HepG2 (cell line): ENCODE measurements around the gene SOSTDC1. TPM values are rescaled to one million over a fixed set of nuclear protein-coding genes. Genes with fewer than 3 reads are reported as not detected.

Source experiments
- ATF7-NPFF ChIP-seq: sonication (generic); formaldehyde crosslinking; IDR thresholded peaks from 2 replicates; pipeline ENCODE4 v1.8.1; 2023; ENCODE audit warnings: mild to moderate bottlenecking, low read depth, missing genetic modification reagents, moderate library complexity
- DMAP1 ChIP-seq: IDR thresholded peaks from 2 replicates; pipeline ENCODE4 v1.6.1; 2016
- EEA1 ChIP-seq: sonication (generic); formaldehyde crosslinking; IDR thresholded peaks from 2 replicates; pipeline ENCODE4 v1.5.1; 2020; ENCODE audit warnings: mild to moderate bottlenecking, missing genetic modification reagents, borderline replicate concordance
- GRHL1 ChIP-seq: sonication (generic); formaldehyde crosslinking; conservative IDR thresholded peaks from 2 replicates; pipeline ENCODE4 v1.8.0; 2022; ENCODE audit warnings: missing genetic modification reagents
- IKZF1 ChIP-seq: fragments of 450-650 bp; IDR thresholded peaks from 2 replicates; pipeline ENCODE4 v1.7.1; 2016
- MAFK ChIP-seq, 2 experiments: IDR thresholded peaks in 1 of 2; conservative IDR thresholded peaks in 1 of 2; 2 replicates each; pipeline ENCODE4 v1.6.1; 2011; ENCODE audit warnings: improper control_type of control experiment in 2 of 2, low read length in 2 of 2
- ONECUT2 ChIP-seq: sonication (generic); formaldehyde crosslinking; IDR thresholded peaks from 2 replicates; pipeline ENCODE4 v1.4.0; 2020; ENCODE audit warnings: missing genetic modification reagents
- PBX3 ChIP-seq: sonication (generic); formaldehyde crosslinking; IDR thresholded peaks from 2 replicates; pipeline ENCODE4 v1.8.1; 2023; ENCODE audit warnings: missing genetic modification reagents, inconsistent platforms, borderline replicate concordance
- RAD21 ChIP-seq: fragments of 450-650 bp; formaldehyde crosslinking; IDR thresholded peaks from 2 replicates; pipeline ENCODE4 v1.5.0; 2020; ENCODE audit warnings: mild to moderate bottlenecking
- RBFOX2 ChIP-seq: fragments of 200-400 bp; formaldehyde crosslinking; IDR thresholded peaks from 2 replicates; pipeline ENCODE4 v1.6.1; 2017; ENCODE audit warnings: low read depth, mild to moderate bottlenecking, low read length
- SMYD3 ChIP-seq: sonication (generic); formaldehyde crosslinking; IDR thresholded peaks from 2 replicates; pipeline ENCODE4 v1.8.1; 2023; ENCODE audit warnings: mild to moderate bottlenecking, missing genetic modification reagents
- SP5 ChIP-seq: IDR thresholded peaks from 2 replicates; pipeline ENCODE4 v1.6.1; 2016; ENCODE audit warnings: low read depth, borderline replicate concordance
- THRA ChIP-seq: sonication (generic); formaldehyde crosslinking; IDR thresholded peaks from 2 replicates; pipeline ENCODE4 v1.4.0; 2020; ENCODE audit warnings: missing genetic modification reagents, borderline replicate concordance
- ZBTB43 ChIP-seq: sonication (generic); formaldehyde crosslinking; conservative IDR thresholded peaks from 2 replicates; pipeline ENCODE4 v1.4.0; 2020; ENCODE audit warnings: missing genetic modification reagents
- ZNF20 ChIP-seq: sonication (generic); formaldehyde crosslinking; IDR thresholded peaks from 2 replicates; pipeline ENCODE4 v1.4.0; 2020; ENCODE audit warnings: mild to moderate bottlenecking, moderate library complexity, missing genetic modification reagents
- ZNF276 ChIP-seq: sonication (generic); formaldehyde crosslinking; IDR thresholded peaks from 2 replicates; pipeline ENCODE4 v1.4.0; 2020; ENCODE audit warnings: mild to moderate bottlenecking, low read depth, missing genetic modification reagents
- ZNF280B ChIP-seq: sonication (generic); formaldehyde crosslinking; IDR thresholded peaks from 2 replicates; pipeline ENCODE4 v1.5.0; 2020; ENCODE audit warnings: missing genetic modification reagents, mild to moderate bottlenecking, borderline replicate concordance
- ZNF451 ChIP-seq: sonication (generic); formaldehyde crosslinking; IDR thresholded peaks from 2 replicates; pipeline ENCODE4 v1.5.0; 2020; ENCODE audit warnings: mild to moderate bottlenecking, missing genetic modification reagents
- ZNF674 ChIP-seq: sonication (generic); formaldehyde crosslinking; IDR thresholded peaks from 2 replicates; pipeline ENCODE4 v1.5.0; 2020; ENCODE audit warnings: low read depth, mild to moderate bottlenecking, missing genetic modification reagents
- ZNF776 ChIP-seq: sonication (generic); formaldehyde crosslinking; IDR thresholded peaks from 2 replicates; pipeline ENCODE4 v1.4.0; 2020; ENCODE audit warnings: mild to moderate bottlenecking, missing genetic modification reagents
- polyA plus RNA-seq, 8 experiments: library from polyadenylated mRNA; depleted of rRNA in 3 of 8; stranded (reverse) in 7 of 8; unstranded in 1 of 8; fragments of >200 nt; fragmentation: Illumina TruSeq in 4 of 8; extraction: Trizol in 4 of 8; gene quantifications; 2 replicates each; pipeline versions ENCODE4 v1.2.1 to v1.2.3, GENCODE V29; 2011 to 2016; ENCODE audit warnings: low read depth in 4 of 8, missing spikeins in 1 of 8, mixed read lengths in 1 of 8; ENCODE audit not compliant: insufficient read depth in 1 of 8
- total RNA-seq, 5 experiments: library from RNA; depleted of rRNA; stranded (reverse); fragments of >200 nt; fragmentation: Illumina TruSeq; extraction: Trizol; gene quantifications; 2 replicates each; pipeline ENCODE4 v1.2.3, GENCODE V29; 2016; ENCODE audit warnings: low read depth in 1 of 5

SOSTDC1 gene
- total and polyA plus RNA-seq, 2 of the 13 experiments (the other 11 are each of a cell fraction or from before 2014, with no cell fraction given), result not detected

- TF ChIP-seq ZNF20 (CRISPR knock-in tag) (no peak), RAD21 (CRISPR knock-in tag) (no peak), ZNF674 (CRISPR knock-in tag) (no peak), MAFK (conservative IDR thresholded peaks at IDR 0.05 in 1 of 2, IDR thresholded peaks at IDR 0.05 in 1 of 2; ENCODE audit: low read length in 2 of 2) (peak; percentile 72 to 75), ZNF280B (CRISPR knock-in tag) (no peak), EEA1 (CRISPR knock-in tag) (no peak), RBFOX2 (peak; percentile 65), ATF7-NPFF (peak; percentile 59; the same call in 1 of the 2 replicates), ZNF276 (no peak; the same call in 1 of the 2 replicates), ZNF776 (CRISPR knock-in tag) (peak; percentile 88; the same call in 1 of the 2 replicates), PBX3 (CRISPR knock-in tag) (no peak), GRHL1 (CRISPR knock-in tag) (no peak), THRA (CRISPR knock-in tag) (0 out of 2 replicates have a peak, but pooled peaks have one; percentile 3), ZBTB43 (CRISPR knock-in tag) (peak; percentile 63; the same call in 1 of the 2 replicates), ZNF451 (CRISPR knock-in tag) (no peak), DMAP1 (CRISPR knock-in tag) (no peak), SMYD3 (CRISPR knock-in tag) (no peak), ONECUT2 (CRISPR knock-in tag) (peak; percentile 33; the same call in 1 of the 2 replicates), SP5 (CRISPR knock-in tag) (no peak), IKZF1 (no peak)
Measured at GRCh38 chr7:16421333-16422102, 44.0 kb downstream of the SOSTDC1 start, which contains the start of gene CRPPA (continued).
